HCT116 (cell line): ENCODE data around the gene ABHD17C. TPM values are rescaled to one million over a fixed set of nuclear protein-coding genes. Genes with fewer than 3 reads are reported as not detected.
A peak's percentile ranks its signal among the peaks of the same experiment; 100 is the strongest.

Experiments used
- ATAC-seq: fragments of 200-7000 bp; cut with Tn5 transposase; 2 replicates; pipeline ENCODE4 v1.9.1; 2020; ENCODE audit warnings: mild to moderate bottlenecking, moderate library complexity
- BruUV-seq: library from RNA; stranded (reverse); fragments of 400-500 nt; replicated peaks from 2 replicates; lab custom pipeline; 2021; lab: Mats Ljungman, UMichigan
- CTCF ChIA-PET: fragments of 300-600 bp; sonication (Branson Sonifier 250); formaldehyde crosslinking; loops from one replicate; lab custom pipeline; 2021; ENCODE audit warnings: antibody characterized with exemption; lab: Charles Lee
- POLR2A ChIA-PET: fragments of 300-600, 350-600 bp; sonication (Branson Sonifier 250); formaldehyde crosslinking; loops from one replicate; lab custom pipeline; 2021; ENCODE audit warnings: antibody characterized with exemption; lab: Charles Lee
- RAD21 ChIA-PET, 2 experiments: fragments of 300-600 bp; sonication (Branson Sonifier 250); formaldehyde crosslinking; loops; one replicate each; lab custom pipeline; 2023; ENCODE audit warnings: low total read pairs in 2 of 2; ENCODE audit not compliant: uncharacterized antibody in 2 of 2, unreplicated experiment in 2 of 2, low non-redundant PET in 1 of 2; lab: Charles Lee
- DNase-seq: peaks from one replicate; pipeline ENCODE4 v3.0.0-alpha.2; 2010; ENCODE audit warnings: low read depth, low spot score
- H2AFZ ChIP-seq: fragments of 200-600 bp; shearing (Covaris generic), sonication (generic); 2 replicates; pipeline ENCODE4 v1.6.1; 2017; ENCODE audit warnings: low read depth, mixed run types, mixed read lengths, antibody characterized with exemption, low read length; ENCODE audit not compliant: poor library complexity, severe bottlenecking
- H3K27ac ChIP-seq: 2 replicates; pipeline ENCODE4 v1.5.1; 2012; ENCODE audit warnings: low read depth, low read length
- H3K27me3 ChIP-seq: fragments of 200-600 bp; sonication (generic); 2 replicates; pipeline ENCODE4 v1.6.1; 2016; ENCODE audit warnings: mixed run types, low read length, mixed read lengths; ENCODE audit not compliant: insufficient read depth
- H3K36me3 ChIP-seq, 2 experiments: fragments of 200-500 bp in 1 of 2; fragments of 200-600 bp in 1 of 2; sonication (Bioruptor generic) in 1 of 2; sonication (generic) in 1 of 2; 2 replicates each; pipeline versions ENCODE4 v1.5.1 to v1.6.1; 2014 to 2016; ENCODE audit warnings: low read length in 2 of 2, inconsistent platforms in 1 of 2, mixed read lengths in 1 of 2, mixed run types in 1 of 2; ENCODE audit not compliant: insufficient read depth in 2 of 2, control insufficient read depth in 1 of 2
- H3K4me1 ChIP-seq, 2 experiments: fragments of 200-600 bp in 1 of 2; sonication (generic) in 1 of 2; 2 replicates each; pipeline versions ENCODE4 v1.5.1 to v1.6.1; 2012 to 2017; ENCODE audit warnings: low read length in 2 of 2, inconsistent platforms in 1 of 2, mild to moderate bottlenecking in 1 of 2, mixed read lengths in 1 of 2, mixed run types in 1 of 2, moderate library complexity in 1 of 2; ENCODE audit not compliant: insufficient read depth in 2 of 2, control insufficient read depth in 1 of 2
- H3K4me2 ChIP-seq: fragments of 200-600 bp; sonication (generic); 2 replicates; pipeline ENCODE4 v1.6.1; 2017; ENCODE audit warnings: mixed run types, low read length, mixed read lengths
- H3K4me3 ChIP-seq, 2 experiments: fragments of 200-600 bp in 1 of 2; sonication (generic) in 1 of 2; replicated peaks in 1 of 2; 2 replicates each; pipeline ENCODE4 v1.5.1; 2011 to 2016; ENCODE audit warnings: low read length in 2 of 2, control low read depth in 1 of 2, low read depth in 1 of 2, mild to moderate bottlenecking in 1 of 2, mixed read lengths in 1 of 2, mixed run types in 1 of 2
- H3K79me2 ChIP-seq: fragments of 200-600 bp; sonication (generic); 2 replicates; pipeline ENCODE4 v1.6.1; 2017; ENCODE audit warnings: mild to moderate bottlenecking, mixed run types, low read length, moderate library complexity, mixed read lengths; ENCODE audit not compliant: insufficient read depth
- H3K9ac ChIP-seq: fragments of 200-600 bp; sonication (generic); 2 replicates; pipeline ENCODE4 v1.6.1; 2016; ENCODE audit warnings: low read length, mixed read lengths
- H3K9me2 ChIP-seq: fragments of 200-600 bp; sonication (generic), shearing (Covaris generic); 2 replicates; pipeline ENCODE4 v1.6.1; 2017; ENCODE audit warnings: mixed run types, mild to moderate bottlenecking, moderate library complexity; ENCODE audit not compliant: insufficient read depth
- H3K9me3 ChIP-seq, 2 experiments: fragments of 200-500 bp in 1 of 2; fragments of 200-600 bp in 1 of 2; sonication (Bioruptor generic) in 1 of 2; sonication (generic) in 1 of 2; 2 replicates each; pipeline ENCODE4 v1.6.1; 2014 to 2017; ENCODE audit warnings: low read length in 2 of 2, mixed read lengths in 2 of 2, inconsistent platforms in 1 of 2, low read depth in 1 of 2, mild to moderate bottlenecking in 1 of 2, mixed run types in 1 of 2, moderate library complexity in 1 of 2; ENCODE audit not compliant: control insufficient read depth in 1 of 2, insufficient read depth in 1 of 2
- H4K20me1 ChIP-seq: fragments of 200-600 bp; sonication (generic), shearing (Covaris generic); 2 replicates; pipeline ENCODE4 v1.6.1; 2017; ENCODE audit warnings: mixed run types, mild to moderate bottlenecking, moderate library complexity; ENCODE audit not compliant: insufficient read depth
- CBX3 ChIP-seq: IDR thresholded peaks from 2 replicates; pipeline ENCODE4 v1.6.1; 2012; ENCODE audit warnings: low read depth
- EGR1 ChIP-seq: IDR thresholded peaks from 2 replicates; pipeline ENCODE4 v1.6.1; 2012; ENCODE audit warnings: low read depth
- ELF1 ChIP-seq: IDR thresholded peaks from 2 replicates; pipeline ENCODE4 v1.6.1; 2012; ENCODE audit warnings: low read depth, borderline replicate concordance
- POLR2AphosphoS5 ChIP-seq: IDR thresholded peaks from 2 replicates; pipeline ENCODE4 v1.6.1; 2011; ENCODE audit warnings: mild to moderate bottlenecking, low read depth, low read length, moderate library complexity
- RAD21 ChIP-seq: IDR thresholded peaks from 2 replicates; pipeline ENCODE4 v1.6.1; 2012; ENCODE audit warnings: low read depth, mild to moderate bottlenecking
- YY1 ChIP-seq: IDR thresholded peaks from 2 replicates; pipeline ENCODE4 v1.6.1; 2011; ENCODE audit warnings: low read length, low read depth, moderate library complexity, mild to moderate bottlenecking; ENCODE audit not compliant: insufficient replicate concordance; ENCODE audit errors: extremely low read depth
- ZNF274 ChIP-seq: fragments of 200-500 bp; sonication (Bioruptor generic); IDR thresholded peaks from 2 replicates; pipeline ENCODE4 v1.6.1; 2014; ENCODE audit warnings: mild to moderate bottlenecking, low read depth, low read length, inconsistent platforms
- intact Hi-C: fragments of 100-400 bp; cut with micrococcal nuclease; formaldehyde crosslinking; loops from 2 replicates; pipeline ENCODE4 v1.10.0; 2022
- total RNA-seq: library from RNA; stranded (reverse); gene quantifications from one replicate; pipeline ENCODE4 v1.2.1, GENCODE V29; 2021; ENCODE audit not compliant: unreplicated experiment
- TF ChIP-seq, protein P1 (sequence below), 3 experiments: fragments of 200-600 bp in 1 of 3; sonication (generic) in 1 of 3; IDR thresholded peaks in 2 of 3; conservative IDR thresholded peaks in 1 of 3; 2 replicates each; pipeline ENCODE4 v1.5.1; 2012 to 2017; ENCODE audit warnings: low read depth in 2 of 3, low read length in 2 of 3, antibody characterized with exemption in 1 of 3, borderline replicate concordance in 1 of 3, control low read depth in 1 of 3, mild to moderate bottlenecking in 1 of 3, mixed read lengths in 1 of 3, mixed run types in 1 of 3, moderate library complexity in 1 of 3; ENCODE audit not compliant: insufficient read depth in 1 of 3

Gene ABHD17C
- total RNA-seq, 1 experiment from 2014 or later: 27.9 TPM

GRCh38 chr15:80660119-80660518, 35.0 kb upstream of the ABHD17C start:
- Histone ChIP-seq H4K20me1 (no peaks in the 10 kb centered on the region), H2AFZ (no peak overlapping the region), H3K36me3 (no peaks in the 10 kb centered on the region), H3K27ac (no peak overlapping the region), H3K4me2 (no peak overlapping the region), H3K9ac (no peak overlapping the region), H3K4me3 (no peak overlapping the region), H3K9me3 (no peaks in the 10 kb centered on the region), H3K79me2 (no peaks in the 10 kb centered on the region), H3K4me1 (no peaks in the 10 kb centered on the region; a peak in 1 of 4 replicates), H3K9me2 (no peaks in the 10 kb centered on the region), H3K27me3 (no peaks in the 10 kb centered on the region)
- intact Hi-C loops: loop anchor here (1.0 kb wide), 1 partner anchor 119 kb away; the partner anchor contains the start of gene CEMIP
- peak; percentile 89 for ATAC-seq
- BruUV-seq: no TSS peak
- POLR2A ChIA-PET: no interaction called here
- CTCF ChIA-PET: interaction anchor here (0.6 to 1.9 kb wide), 5 partner anchors 10 to 723 kb away, joined by 3 to 12 read pairs (median 4); no protein-coding TSS in a partner anchor
- DNase-seq: no peak
- RAD21 ChIA-PET: interaction anchor here (1.4 to 1.8 kb wide), 2 partner anchors 116 to 117 kb away, joined by 5 to 7 read pairs; no protein-coding TSS in a partner anchor
- TF ChIP-seq EGR1 (no peak), POLR2AphosphoS5 (no peak), ELF1 (no peak), CBX3 (no peak), YY1 (no peak), ZNF274 (no peak), RAD21 (peak; percentile 52)
- TF ChIP-seq, protein P1, sequence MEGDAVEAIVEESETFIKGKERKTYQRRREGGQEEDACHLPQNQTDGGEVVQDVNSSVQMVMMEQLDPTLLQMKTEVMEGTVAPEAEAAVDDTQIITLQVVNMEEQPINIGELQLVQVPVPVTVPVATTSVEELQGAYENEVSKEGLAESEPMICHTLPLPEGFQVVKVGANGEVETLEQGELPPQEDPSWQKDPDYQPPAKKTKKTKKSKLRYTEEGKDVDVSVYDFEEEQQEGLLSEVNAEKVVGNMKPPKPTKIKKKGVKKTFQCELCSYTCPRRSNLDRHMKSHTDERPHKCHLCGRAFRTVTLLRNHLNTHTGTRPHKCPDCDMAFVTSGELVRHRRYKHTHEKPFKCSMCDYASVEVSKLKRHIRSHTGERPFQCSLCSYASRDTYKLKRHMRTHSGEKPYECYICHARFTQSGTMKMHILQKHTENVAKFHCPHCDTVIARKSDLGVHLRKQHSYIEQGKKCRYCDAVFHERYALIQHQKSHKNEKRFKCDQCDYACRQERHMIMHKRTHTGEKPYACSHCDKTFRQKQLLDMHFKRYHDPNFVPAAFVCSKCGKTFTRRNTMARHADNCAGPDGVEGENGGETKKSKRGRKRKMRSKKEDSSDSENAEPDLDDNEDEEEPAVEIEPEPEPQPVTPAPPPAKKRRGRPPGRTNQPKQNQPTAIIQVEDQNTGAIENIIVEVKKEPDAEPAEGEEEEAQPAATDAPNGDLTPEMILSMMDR (IDR thresholded peaks at IDR 0.05 in 2 of 3, conservative IDR thresholded peaks at IDR 0.05 in 1 of 3; ENCODE audit: borderline replicate concordance in 1 of 3, insufficient read depth in 1 of 3, low read depth in 2 of 3, low read length in 2 of 3): peak; percentile 32 to 49 (median 32); a peak in 5 of 6 replicates
